ENCODE data around the gene DOCK9. TPM values are rescaled to one million over a fixed set of nuclear protein-coding genes. Genes with fewer than 3 reads are reported as not detected.

The DOCK9 gene
- total and polyA plus RNA-seq, 2 donors (not counting 1 experiment from before 2014, with no cell fraction given): 18.5 to 28.0 TPM

GRCh38 chr13:98994080-98994479 lies 16.2 kb upstream of the DOCK9 start:
- ChIA-PET POLR2A (no interaction called here), CTCF (no interaction called here)
- H3K36me3 ChIP-seq (replicated peaks in 1 of 2; ENCODE audit: control extremely low read depth in 1 of 2, control insufficient read depth in 1 of 2, extremely low read depth in 1 of 2, insufficient read depth in 2 of 2, low read length in 1 of 2): no peaks in the 10 kb centered on the region
- Mint-ChIP-seq H3K4me1 (peaks cover 4% of the 10 kb centered on the region), H3K27ac (no peak overlapping the region), H3K9me3 (ENCODE audit: insufficient read depth) (no peaks in the 10 kb centered on the region), H3K27me3 (no peaks in the 10 kb centered on the region), H3K4me3 (no peak overlapping the region)
- H3K4me2 ChIP-seq (replicated peaks; ENCODE audit: low read depth, low read length, poor library complexity, severe bottlenecking): no peak overlapping the region
- no peak overlapping the region for H2AFZ ChIP-seq (ENCODE audit: insufficient read depth, low read depth, low read length, poor library complexity, severe bottlenecking)
- no peak overlapping the region for H3K27ac ChIP-seq (ENCODE audit: low read length in 2 of 2)
- intact Hi-C loops (cut with micrococcal nuclease): no loop called here
- H3K9me3 ChIP-seq (ENCODE audit: control extremely low read depth in 1 of 3, control insufficient read depth in 2 of 3, insufficient read depth in 1 of 3, low read length in 2 of 3): peaks cover 0 to 6% (median 2%) of the 10 kb centered on the region in 3 donors
- WGBS (ENCODE audit: insufficient coverage): 100% methylated on average over 1 of the region's 2 CpGs
- no peaks in the 10 kb centered on the region for H4K20me1 ChIP-seq (ENCODE audit: control insufficient read depth, insufficient read depth, low read length, poor library complexity, severe bottlenecking)
- H3K4me1 ChIP-seq (ENCODE audit: control insufficient read depth in 2 of 2, insufficient read depth in 2 of 2, low read length in 2 of 2): peaks cover 3 to 6% of the 10 kb centered on the region in 2 donors
- H3K27me3 ChIP-seq (replicated peaks in 1 of 4; ENCODE audit: control extremely low read depth in 1 of 4, control insufficient read depth in 3 of 4, insufficient read depth in 4 of 4, low read length in 3 of 4): no peaks in the 10 kb centered on the region
- H3K79me2 ChIP-seq (ENCODE audit: control insufficient read depth, insufficient read depth, low read length): peaks cover 4% of the 10 kb centered on the region
- H3K4me3 ChIP-seq (ENCODE audit: control extremely low read depth in 1 of 5, extremely low read depth in 1 of 5, insufficient read depth in 1 of 5, low read depth in 2 of 5, low read length in 4 of 5): no peak overlapping the region
- DNase-seq: no peak
- no peak overlapping the region for H3K9ac ChIP-seq (ENCODE audit: low read length)
- TF ChIP-seq EZH2 (IDR thresholded peaks at IDR 0.05; ENCODE audit: borderline replicate concordance, insufficient read depth, low read depth, low read length, poor library complexity, severe bottlenecking): no peak
- TF ChIP-seq, protein P1, sequence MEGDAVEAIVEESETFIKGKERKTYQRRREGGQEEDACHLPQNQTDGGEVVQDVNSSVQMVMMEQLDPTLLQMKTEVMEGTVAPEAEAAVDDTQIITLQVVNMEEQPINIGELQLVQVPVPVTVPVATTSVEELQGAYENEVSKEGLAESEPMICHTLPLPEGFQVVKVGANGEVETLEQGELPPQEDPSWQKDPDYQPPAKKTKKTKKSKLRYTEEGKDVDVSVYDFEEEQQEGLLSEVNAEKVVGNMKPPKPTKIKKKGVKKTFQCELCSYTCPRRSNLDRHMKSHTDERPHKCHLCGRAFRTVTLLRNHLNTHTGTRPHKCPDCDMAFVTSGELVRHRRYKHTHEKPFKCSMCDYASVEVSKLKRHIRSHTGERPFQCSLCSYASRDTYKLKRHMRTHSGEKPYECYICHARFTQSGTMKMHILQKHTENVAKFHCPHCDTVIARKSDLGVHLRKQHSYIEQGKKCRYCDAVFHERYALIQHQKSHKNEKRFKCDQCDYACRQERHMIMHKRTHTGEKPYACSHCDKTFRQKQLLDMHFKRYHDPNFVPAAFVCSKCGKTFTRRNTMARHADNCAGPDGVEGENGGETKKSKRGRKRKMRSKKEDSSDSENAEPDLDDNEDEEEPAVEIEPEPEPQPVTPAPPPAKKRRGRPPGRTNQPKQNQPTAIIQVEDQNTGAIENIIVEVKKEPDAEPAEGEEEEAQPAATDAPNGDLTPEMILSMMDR (IDR thresholded peaks at IDR 0.05): no peak
- ATAC-seq (ENCODE audit: low read depth): no peak

- Mint-ChIP-seq H3K4me1 (no peaks in the 10 kb centered on the region), H3K27ac (no peak overlapping the region), H3K27me3 (no peaks in the 10 kb centered on the region), H3K4me3 (no peak overlapping the region), H3K9me3 (ENCODE audit: insufficient read depth) (no peaks in the 10 kb centered on the region)
- no peak overlapping the region for H3K4me3 ChIP-seq (ENCODE audit: control extremely low read depth in 1 of 5, extremely low read depth in 1 of 5, insufficient read depth in 1 of 5, low read depth in 2 of 5, low read length in 4 of 5)
- TF ChIP-seq EZH2 (IDR thresholded peaks at IDR 0.05; ENCODE audit: borderline replicate concordance, insufficient read depth, low read depth, low read length, poor library complexity, severe bottlenecking): no peak
- TF ChIP-seq, protein P1 (IDR thresholded peaks at IDR 0.05): no peak
- H3K4me2 ChIP-seq (replicated peaks; ENCODE audit: low read depth, low read length, poor library complexity, severe bottlenecking): no peak overlapping the region
- no peaks in the 10 kb centered on the region for H4K20me1 ChIP-seq (ENCODE audit: control insufficient read depth, insufficient read depth, low read length, poor library complexity, severe bottlenecking)
- H3K79me2 ChIP-seq (ENCODE audit: control insufficient read depth, insufficient read depth, low read length): peaks cover 4% of the 10 kb centered on the region
- H3K9ac ChIP-seq (ENCODE audit: low read length): no peak overlapping the region
- ChIA-PET POLR2A (interaction anchor here (0.7 kb wide), 1 partner anchor 12 kb away, joined by 3 read pairs; no protein-coding TSS in a partner anchor), CTCF (no interaction called here)
- H2AFZ ChIP-seq (ENCODE audit: insufficient read depth, low read depth, low read length, poor library complexity, severe bottlenecking): no peak overlapping the region
- no peaks in the 10 kb centered on the region for H3K4me1 ChIP-seq (ENCODE audit: control insufficient read depth in 2 of 2, insufficient read depth in 2 of 2, low read length in 2 of 2)
- WGBS (ENCODE audit: insufficient coverage): no CpG with 5 or more reads among the region's 7 CpGs
- no peak for DNase-seq
- no peaks in the 10 kb centered on the region for H3K36me3 ChIP-seq (replicated peaks in 1 of 2; ENCODE audit: control extremely low read depth in 1 of 2, control insufficient read depth in 1 of 2, extremely low read depth in 1 of 2, insufficient read depth in 2 of 2, low read length in 1 of 2)
- H3K9me3 ChIP-seq (ENCODE audit: control extremely low read depth in 1 of 3, control insufficient read depth in 2 of 3, insufficient read depth in 1 of 3, low read length in 2 of 3): peaks cover 0 to 6% (median 2%) of the 10 kb centered on the region in 3 donors
- no peak overlapping the region for H3K27ac ChIP-seq (ENCODE audit: low read length in 2 of 2)
- intact Hi-C loops (cut with micrococcal nuclease): no loop called here
- no peaks in the 10 kb centered on the region for H3K27me3 ChIP-seq (replicated peaks in 1 of 4; ENCODE audit: control extremely low read depth in 1 of 4, control insufficient read depth in 3 of 4, insufficient read depth in 4 of 4, low read length in 3 of 4)
- ATAC-seq (ENCODE audit: low read depth): no peak
These were observed 14.5 kb upstream of the DOCK9 start for GRCh38 chr13:98992355-98992754.
